ENCODE measurements around the gene HSPA1B.
"Not testable (repeated sequence)": the region's sequence is repeated elsewhere in the genome, so short reads cannot be mapped to it uniquely, and the experiment has no call there.

Gene HSPA1B

GRCh38 chr6:31827286-31828079 lies at the start of gene HSPA1B:
HSPA1B (plus strand) TSS chr6:31827738; CDS start chr6:31827951, 213 bp downstream.
- DNase-seq: peak; percentile 87

- no peak for DNase-seq
Observed at GRCh38 chr6:31778193-31778592, 49.3 kb upstream of the HSPA1B start.

DNA sequence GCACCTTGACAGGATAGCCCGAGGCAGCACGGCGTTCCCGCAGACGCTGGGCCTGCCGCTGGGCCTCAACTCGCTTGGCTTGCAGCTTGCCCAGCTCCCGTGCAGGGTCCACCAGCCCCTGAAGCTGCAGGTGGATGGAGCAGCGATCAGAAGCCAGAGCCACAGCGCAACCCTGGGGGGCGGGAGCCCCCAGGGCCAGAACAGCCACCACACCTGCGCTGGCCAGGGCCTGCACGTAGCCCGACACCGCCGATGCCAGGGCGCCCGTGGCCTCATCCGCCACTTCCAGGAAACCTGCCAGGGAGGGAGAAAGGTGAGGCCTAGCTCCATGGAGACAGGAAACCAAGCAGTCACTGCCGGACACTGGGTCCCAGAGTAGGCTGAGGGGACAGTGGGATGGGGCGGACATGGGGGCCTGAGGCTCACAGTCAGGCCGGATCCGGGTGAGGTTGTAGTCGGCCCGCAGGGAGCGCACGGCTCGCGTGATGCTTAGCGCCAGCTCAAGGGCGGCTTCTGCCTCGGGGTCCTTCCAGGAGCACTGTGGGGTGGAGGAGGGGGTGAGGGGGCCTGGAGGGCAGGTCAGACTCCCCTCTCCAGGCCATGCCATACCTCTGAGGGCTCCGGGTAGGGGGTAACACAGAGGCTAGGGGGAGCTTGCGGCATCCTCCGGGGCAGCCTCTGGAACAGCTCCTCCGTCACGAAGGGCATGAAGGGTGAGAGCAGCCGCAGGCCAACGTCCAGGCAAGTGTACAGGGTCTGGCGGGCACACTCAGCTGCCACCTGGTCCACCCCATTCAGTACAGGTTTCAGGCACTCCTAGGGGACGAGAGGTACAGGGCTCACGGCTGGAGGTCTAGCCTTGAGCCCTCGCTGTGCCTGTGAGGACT lies 48.3 kb upstream of the HSPA1B start:
- DNase-seq: no peak

DNA sequence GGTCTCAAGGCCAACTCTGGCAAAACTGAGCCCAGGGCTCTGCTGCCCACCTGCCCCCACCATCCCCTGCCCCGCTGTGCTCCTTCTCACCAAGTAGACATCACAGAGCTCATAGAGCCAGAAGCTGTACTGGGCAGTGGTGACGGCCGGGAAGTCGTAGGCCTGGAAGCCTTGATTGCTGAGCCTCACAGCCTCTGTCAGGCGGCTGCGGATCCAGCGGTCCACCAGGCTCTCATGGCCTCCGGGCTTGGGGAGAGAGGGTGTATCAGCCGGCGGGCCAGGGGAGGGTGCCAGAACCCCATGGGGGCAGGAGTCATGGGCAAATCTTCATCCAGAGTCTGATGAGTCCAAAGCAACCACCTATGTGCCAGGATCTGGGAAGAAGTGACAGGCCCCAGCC lies 47.6 kb upstream of the HSPA1B start:
- DNase-seq: no peak

- no peak for DNase-seq
Observed at GRCh38 chr6:31780507-31781243, 46.9 kb upstream of the HSPA1B start.

- no peak for DNase-seq
Observed at GRCh38 chr6:31781244-31782125, 46.1 kb upstream of the HSPA1B start.

DNA sequence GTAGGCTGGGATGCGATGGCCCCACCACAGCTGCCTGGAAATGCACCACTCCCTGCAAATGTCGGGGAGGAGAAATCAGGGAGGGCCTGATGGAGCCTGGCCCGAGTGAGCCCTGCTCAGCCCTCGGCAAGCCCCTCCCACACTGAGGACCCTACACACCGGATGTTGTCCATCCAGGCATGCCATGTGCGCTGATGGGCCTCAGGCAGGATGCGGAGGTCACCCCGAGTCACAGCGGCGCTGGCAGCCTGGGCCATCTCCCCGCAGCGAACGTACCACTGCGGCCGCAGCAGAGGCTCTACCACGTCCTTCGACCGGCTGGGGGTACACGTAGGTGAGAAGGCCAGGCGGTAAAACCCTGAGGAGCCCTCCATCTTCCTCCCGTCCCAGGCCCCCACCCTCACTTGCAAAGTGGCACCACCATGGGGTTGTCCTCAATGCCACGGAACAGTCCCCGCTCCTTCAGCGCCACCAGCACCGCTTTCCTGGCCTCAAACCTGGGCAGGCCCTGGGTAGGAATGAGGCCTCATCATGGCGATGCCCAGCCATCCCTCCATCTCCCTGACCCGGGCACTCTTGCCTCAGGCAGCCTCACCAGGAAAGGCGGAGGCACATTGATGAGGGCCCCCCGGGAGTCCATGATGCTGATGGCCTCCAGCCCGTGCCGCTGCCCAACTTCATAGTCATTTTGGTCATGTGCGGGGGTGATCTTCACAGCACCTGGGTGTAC lies 45.2 kb upstream of the HSPA1B start:
- no peak for DNase-seq

GRCh38 chr6:31784098-31784925 lies 43.2 kb upstream of the HSPA1B start:
- DNase-seq: no peak

DNA sequence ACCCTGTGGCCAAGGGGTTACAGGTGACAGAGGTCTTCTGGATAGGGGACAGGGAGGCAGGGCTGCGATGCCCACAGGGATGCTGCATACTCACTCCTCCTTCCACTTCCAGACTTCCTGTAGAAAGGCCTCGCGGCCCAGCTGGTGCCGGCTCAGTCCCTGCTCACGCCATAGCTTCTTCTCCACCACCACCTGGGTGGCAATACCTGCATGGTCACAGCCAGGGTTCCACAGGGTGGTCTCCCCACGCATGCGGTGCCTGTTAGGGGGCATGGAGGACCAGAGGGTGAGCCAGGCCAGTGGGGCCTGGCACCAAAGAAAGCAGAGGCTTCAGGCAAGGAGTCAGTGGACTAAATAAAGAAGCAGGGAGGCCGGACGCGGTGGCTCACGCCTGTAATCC lies 42.1 kb upstream of the HSPA1B start:
- no peak for DNase-seq

GRCh38 chr6:31791324-31792089 lies 36.0 kb upstream of the HSPA1B start:
- DNase-seq: no peak

- no peak for DNase-seq
Observed at GRCh38 chr6:31792090-31792374, 35.5 kb upstream of the HSPA1B start.

- DNase-seq: no peak
Observed at GRCh38 chr6:31792761-31793171, 34.8 kb upstream of the HSPA1B start.

DNA sequence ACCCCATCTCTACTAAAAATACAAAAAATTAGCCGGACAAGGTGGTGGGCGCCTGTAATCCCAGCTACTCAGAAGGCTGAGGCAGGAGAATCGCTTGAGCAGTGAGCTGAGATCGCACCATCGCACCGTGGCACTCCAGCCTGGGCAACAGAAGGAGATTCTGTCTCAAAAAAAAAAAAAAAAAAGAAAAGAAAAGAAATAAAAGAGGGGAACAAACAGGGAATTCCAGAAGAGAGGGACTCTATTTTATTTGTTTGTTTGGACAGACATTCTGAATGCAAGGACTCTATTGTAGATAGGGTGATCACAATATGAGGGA lies 33.7 kb upstream of the HSPA1B start:
- DNase-seq: not testable (repeated sequence)

GRCh38 chr6:31794294-31794865 lies 33.2 kb upstream of the HSPA1B start:
- no peak for DNase-seq

GRCh38 chr6:31794866-31795615 lies 32.5 kb upstream of the HSPA1B start:
- DNase-seq: no peak

DNA sequence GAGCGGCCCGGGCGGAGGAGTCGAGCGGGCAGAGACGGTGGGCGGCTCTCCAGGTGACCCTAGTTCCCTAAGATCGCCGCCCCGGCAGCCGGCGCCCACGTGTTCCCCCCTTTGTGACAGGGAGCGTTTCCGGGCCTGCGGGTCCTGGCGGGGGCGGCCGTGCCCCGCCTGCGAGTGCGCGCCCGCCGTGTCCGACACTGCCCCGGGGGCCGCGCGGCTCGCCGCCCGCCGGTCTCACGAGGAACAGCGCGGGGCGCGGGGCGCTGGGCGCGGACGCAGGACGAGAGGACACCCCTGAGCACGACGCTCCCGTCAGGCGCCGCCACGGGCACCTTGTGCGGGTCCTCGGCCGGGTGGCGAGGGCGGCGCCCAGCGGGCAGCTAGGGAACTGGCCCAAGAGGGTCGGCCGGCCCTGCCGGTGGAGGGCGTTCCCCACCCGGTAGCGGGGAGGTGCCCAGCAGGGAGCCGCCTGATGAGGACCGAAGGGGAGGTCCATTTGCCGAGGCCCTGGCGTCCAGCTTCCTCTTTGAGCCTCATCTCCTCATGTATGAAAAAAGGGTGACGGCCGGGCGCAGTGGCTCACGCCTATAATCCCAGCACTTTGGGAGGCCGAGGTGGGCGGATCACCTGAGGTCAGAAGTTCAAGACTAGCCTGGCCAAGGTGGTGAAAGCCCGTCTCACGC lies 31.8 kb upstream of the HSPA1B start, which contains the start of gene VARS1:
VARS1 (minus strand) TSS at position 137 of the 683 bp plus-strand sequence. CDS start 535 bp downstream, outside the sequence.
- peak; percentile 78 for DNase-seq

- no peak for DNase-seq
Observed at GRCh38 chr6:31796993-31797385, 30.5 kb upstream of the HSPA1B start.

GRCh38 chr6:31797588-31797987 lies 29.9 kb upstream of the HSPA1B start:
- DNase-seq: peak; percentile 35

All from activated effector memory CD4-positive, alpha-beta T cell treated with Interleukin-2 at 50 U/mL for 16 hours (primary cell).